Adrenal gland (tissue), 5 donors: ENCODE measurements around the gene RBM19.

Source experiments
- POLR2A ChIP-seq, 2 donors: fragments of 450-650 bp; IDR thresholded peaks; one replicate each; pipeline ENCODE4 v1.6.1; 2017; ENCODE audit warnings: antibody characterized with exemption in 2 of 2, mild to moderate bottlenecking in 2 of 2, moderate library complexity in 1 of 2
- TF ChIP-seq, protein P1 (sequence below), 6 experiments: fragments of 450-650 bp in 4 of 6; fragments of 200-600 bp in 2 of 6; sonication (generic) in 1 of 6; IDR thresholded peaks; 1 replicate in 5 of 6; 2 replicates in 1 of 6; pipeline versions ENCODE4 v1.5.1 to v1.8.0; 2016 to 2021; ENCODE audit warnings: antibody characterized with exemption in 6 of 6, mild to moderate bottlenecking in 2 of 6, moderate library complexity in 1 of 6
- donor health status: DM: no; HTN: no; CAD: no.

DNA sequence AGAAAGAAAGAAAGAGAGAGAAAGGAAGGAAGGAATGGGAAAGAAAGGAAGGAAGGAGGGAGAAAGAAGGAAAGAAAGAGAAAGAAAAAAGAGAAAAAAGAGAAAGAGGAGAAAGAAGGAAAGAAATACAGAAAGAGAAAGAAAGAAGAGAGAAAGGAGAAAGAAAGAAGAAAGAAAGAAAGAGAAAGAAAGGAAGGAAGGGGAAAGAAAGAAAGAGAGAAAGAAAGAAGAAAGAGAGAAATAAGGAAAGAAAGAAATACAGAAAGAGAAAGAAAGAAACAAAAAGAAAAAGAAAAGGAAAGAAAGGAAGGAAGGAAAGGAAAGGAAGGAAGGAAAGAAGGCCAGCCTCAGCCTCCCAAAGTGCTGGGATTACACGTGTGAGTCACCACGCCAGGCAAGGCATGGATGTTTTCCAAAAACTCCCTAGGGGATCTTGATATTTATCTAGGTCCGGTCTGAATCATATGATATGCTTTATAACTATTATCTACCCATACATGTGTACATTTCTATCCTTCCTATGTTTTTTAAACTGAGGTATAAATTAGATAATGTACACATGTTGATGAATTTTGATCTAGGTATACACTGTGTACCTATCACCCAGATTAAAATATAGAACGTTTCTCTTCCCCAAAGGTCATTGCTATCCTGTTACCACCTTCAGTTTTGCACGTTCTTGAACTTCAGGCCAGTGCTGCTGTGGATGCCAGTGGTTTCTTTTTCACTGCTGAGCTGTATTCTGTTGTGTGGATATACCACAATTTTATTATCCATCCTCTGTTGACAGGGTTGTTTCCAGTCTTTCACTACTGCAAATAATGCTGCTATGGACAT, 177.9 kb downstream of the RBM19 start:
- TF ChIP-seq, protein P1, sequence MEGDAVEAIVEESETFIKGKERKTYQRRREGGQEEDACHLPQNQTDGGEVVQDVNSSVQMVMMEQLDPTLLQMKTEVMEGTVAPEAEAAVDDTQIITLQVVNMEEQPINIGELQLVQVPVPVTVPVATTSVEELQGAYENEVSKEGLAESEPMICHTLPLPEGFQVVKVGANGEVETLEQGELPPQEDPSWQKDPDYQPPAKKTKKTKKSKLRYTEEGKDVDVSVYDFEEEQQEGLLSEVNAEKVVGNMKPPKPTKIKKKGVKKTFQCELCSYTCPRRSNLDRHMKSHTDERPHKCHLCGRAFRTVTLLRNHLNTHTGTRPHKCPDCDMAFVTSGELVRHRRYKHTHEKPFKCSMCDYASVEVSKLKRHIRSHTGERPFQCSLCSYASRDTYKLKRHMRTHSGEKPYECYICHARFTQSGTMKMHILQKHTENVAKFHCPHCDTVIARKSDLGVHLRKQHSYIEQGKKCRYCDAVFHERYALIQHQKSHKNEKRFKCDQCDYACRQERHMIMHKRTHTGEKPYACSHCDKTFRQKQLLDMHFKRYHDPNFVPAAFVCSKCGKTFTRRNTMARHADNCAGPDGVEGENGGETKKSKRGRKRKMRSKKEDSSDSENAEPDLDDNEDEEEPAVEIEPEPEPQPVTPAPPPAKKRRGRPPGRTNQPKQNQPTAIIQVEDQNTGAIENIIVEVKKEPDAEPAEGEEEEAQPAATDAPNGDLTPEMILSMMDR (IDR thresholded peaks at IDR 0.05), result no peak
- no peak for TF ChIP-seq POLR2A (IDR thresholded peaks at IDR 0.05)
